ENCODE measurements around the gene ENOPH1. TPM values are rescaled to one million over a fixed set of nuclear protein-coding genes. Genes with fewer than 3 reads are reported as not detected.
"Not testable (repeated sequence)": the region's sequence is repeated elsewhere in the genome, so short reads cannot be mapped to it uniquely, and the experiment has no call there.

Gene ENOPH1
- 58.8 and 70.2 TPM in 2 replicates for total RNA-seq (2014; rRNA removed; shearing (Covaris generic))

DNA sequence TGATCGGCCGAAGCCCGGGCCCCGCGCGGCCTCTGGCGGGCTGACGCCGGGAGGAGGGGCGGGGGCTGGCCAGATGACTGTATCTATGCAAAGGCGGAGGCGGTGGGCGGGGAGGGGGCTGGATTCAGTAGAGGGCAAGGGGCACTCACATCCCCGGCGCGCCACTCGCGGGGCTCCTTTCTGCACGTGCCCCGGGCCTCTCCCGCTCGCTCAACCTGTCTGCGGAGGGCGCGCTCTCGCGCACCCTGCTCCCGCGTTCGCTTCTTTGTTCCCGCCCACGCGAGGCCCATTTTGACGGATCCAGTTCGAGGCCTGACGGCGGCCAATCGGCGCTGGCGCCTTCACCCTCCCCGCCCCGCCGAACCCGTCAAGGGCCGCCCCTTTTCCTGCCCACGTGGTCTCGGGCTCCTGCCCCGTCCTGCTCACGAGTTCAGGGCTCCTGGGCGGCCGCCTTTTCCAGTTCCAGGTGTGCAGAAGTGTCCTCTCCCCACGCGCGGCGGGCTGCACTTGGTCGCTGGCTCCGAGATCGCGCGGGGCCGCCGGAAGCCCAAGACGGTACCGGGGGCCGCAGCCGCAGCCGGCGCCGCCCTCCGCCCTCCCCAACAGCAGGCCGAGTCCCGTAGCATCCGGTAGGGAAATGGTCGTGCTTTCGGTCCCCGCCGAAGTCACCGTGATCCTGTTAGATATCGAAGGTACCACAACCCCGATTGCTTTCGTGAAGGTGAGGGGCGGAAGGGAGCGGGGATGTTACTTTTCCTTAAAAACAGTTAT, at the start of gene ENOPH1, which contains the start of gene HNRNPDL:
ENOPH1 (plus strand) TSS at position 398 of the 771 bp plus-strand sequence; CDS start at position 638, 240 bp downstream.
HNRNPDL (minus strand) TSS at position 270 of the 771 bp plus-strand sequence. CDS start 772 bp downstream, outside the sequence.
- DNase-seq (ENCODE audit: low spot score), result peak; percentile 95

GRCh38 chr4:82380831-82381230, 49.6 kb upstream of the ENOPH1 start:
- no peak for DNase-seq (ENCODE audit: low spot score)

- no peak for DNase-seq (ENCODE audit: low spot score)
Measured at GRCh38 chr4:82381235-82381634, 49.2 kb upstream of the ENOPH1 start.

- DNase-seq (ENCODE audit: low spot score), result no peak
Measured at GRCh38 chr4:82381661-82382296, 48.6 kb upstream of the ENOPH1 start.

DNA sequence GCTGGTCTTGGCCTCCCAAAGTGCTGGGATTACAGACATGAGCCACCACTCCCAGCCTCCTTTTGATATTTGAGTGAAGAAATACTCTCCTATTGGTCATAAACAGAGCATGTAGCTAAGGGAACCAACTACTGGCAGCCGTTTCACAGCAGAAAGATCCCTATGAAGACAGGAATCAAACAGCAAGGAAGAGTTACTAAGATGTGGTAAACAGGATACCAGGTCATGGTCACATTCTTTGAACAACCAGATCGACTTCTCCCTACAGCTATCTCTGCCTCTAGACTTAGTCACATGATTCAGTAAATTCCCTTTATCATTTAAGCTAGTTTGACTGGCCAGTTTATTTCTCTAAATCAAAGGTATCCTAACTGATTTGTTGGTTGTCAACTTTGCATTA, 47.6 kb upstream of the ENOPH1 start:
- no peak for DNase-seq (ENCODE audit: low spot score)

GRCh38 chr4:82386312-82386711, 44.1 kb upstream of the ENOPH1 start:
- DNase-seq (ENCODE audit: low spot score), result not testable (repeated sequence)

- no peak for DNase-seq (ENCODE audit: low spot score)
Measured at GRCh38 chr4:82388405-82388804, 42.0 kb upstream of the ENOPH1 start.

DNA sequence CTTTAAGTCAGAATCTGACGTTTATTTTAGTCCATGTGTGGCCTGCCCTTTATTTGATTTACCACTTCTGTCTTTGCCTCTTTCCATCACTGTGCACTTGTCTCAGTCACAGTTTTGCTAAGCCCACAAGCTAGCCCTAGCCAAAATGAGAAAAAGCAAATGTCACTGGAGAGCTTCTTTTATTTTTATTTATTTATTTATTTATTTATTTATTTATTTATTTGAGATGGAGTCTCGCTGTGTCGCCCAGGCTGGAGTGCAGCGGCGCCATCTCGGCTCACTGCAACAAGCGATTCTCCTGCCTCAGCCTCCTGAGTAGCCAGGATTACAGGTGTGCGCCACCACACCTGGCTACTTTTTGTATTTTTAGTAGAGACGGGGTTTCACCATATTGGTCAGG, 40.3 kb upstream of the ENOPH1 start:
- DNase-seq (ENCODE audit: low spot score), result not testable (repeated sequence)

DNA sequence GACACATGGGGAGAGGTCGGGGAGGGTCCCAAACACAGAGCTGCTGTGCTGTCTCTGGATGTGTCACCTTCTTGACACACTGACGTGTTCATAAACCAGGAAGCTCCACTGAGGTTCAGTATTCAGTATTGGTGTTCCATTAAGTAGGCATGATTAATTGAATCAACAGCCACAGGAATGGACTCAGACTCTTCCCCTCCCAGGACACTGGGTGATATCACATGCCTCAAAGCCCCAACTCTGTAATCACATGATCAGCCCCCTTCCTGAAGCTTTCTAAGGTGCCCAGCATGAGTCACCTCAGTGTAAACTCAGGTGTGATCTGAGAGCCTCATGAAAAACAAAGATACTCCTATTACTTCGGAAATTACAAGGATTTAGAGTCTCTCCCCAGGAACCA, 35.5 kb upstream of the ENOPH1 start:
- no peak for DNase-seq (ENCODE audit: low spot score)

DNA sequence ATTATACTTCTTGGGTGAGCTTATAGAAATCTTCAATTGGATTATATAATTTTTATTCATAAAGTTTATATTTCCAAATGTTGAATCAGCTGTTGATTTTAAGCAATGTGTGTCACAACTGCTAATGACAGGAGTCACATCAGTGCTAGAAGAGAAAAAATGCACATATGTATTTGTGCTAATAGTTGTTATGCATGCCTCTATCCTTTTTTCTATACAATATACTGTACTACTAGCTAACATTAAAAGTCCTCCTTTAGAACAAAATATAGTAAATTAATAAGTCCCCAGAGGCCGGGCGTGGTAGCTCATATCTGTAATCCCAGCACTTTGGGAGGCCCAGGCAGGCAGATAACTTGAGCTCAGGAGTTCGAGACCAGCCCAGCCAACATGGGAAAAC, 32.9 kb upstream of the ENOPH1 start:
- no peak for DNase-seq (ENCODE audit: low spot score)

DNA sequence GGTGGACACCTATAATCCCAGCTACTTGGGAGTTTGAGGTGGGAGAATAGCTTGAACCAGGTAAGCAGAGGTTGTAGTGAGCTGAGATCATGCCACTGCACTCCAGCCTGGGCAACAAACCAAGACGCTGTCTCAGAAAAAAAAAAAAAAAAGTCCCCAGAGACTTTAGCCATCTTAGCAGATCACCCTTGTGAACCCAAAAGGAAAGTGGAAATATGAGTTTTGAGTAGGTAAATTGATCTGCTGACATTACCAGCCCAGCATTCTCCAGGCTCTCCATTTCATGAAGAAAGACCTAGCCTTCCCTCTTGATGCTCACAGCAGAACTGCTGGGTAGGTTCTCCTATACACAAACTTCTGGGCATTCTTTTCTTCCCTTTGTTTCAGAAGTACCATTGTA, 32.1 kb upstream of the ENOPH1 start:
- no peak for DNase-seq (ENCODE audit: low spot score)

DNA sequence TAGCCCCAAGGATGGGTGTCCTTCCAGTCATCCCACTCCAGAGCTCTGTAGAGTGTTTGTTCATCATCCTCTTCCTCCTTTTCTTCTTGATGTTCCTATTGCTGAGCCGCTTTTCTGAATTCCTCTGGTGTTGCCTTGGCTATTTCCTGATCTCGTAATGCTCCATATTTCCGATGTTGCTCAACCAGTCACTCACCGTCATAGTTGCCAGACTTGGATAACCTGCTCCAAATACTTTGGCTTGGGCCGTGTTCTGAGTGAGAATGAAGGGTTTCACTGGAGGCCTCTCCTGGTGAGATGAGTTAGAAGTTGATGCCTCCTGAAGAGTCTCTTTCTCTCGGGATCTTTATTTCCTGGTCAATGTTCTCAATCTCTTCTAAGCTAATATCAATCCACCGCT, 28.8 kb upstream of the ENOPH1 start:
- DNase-seq (ENCODE audit: low spot score), result no peak

- no peak for DNase-seq (ENCODE audit: low spot score)
Measured at GRCh38 chr4:82402196-82402775, 28.1 kb upstream of the ENOPH1 start.

DNA sequence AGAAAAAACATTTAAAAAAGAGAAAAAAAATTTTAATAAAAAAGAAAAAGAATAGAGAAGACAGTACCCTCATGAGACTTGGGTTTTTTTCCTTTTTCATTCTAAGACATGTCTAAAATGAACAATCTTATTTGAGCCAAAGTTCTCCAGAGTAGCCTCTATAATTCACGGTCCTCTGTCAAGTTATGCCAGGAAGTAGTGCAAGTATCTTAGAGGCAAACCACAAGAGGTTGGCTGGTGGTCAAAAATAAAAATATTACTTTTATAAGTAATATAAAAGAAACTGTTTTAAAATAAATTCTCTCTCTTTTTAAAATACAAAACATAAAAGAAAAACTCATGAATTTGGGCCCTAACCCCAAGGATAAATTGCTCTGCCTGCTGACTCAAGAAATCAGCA, 26.7 kb upstream of the ENOPH1 start:
- no peak for DNase-seq (ENCODE audit: low spot score)

DNA sequence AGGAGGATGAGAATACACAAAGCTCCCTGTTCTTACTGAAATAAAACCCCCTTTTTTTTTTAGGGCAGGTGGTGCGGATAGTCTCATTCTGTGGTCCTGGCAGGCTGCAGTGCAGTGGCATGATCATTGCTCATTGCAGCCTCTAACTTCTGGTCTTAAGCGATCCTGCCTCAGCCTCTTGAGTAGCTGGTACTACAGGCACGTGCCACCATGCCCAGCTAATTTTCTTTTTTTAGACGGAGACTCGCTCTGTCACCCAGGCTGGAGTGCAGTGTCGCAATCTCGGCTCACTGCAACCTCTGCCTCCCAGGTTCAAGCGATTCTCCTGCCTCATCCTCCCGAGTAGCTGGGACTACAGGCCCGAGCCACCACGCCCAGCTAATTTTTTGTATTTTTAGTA, 15.3 kb upstream of the ENOPH1 start:
- DNase-seq (ENCODE audit: low spot score), result not testable (repeated sequence)

DNA sequence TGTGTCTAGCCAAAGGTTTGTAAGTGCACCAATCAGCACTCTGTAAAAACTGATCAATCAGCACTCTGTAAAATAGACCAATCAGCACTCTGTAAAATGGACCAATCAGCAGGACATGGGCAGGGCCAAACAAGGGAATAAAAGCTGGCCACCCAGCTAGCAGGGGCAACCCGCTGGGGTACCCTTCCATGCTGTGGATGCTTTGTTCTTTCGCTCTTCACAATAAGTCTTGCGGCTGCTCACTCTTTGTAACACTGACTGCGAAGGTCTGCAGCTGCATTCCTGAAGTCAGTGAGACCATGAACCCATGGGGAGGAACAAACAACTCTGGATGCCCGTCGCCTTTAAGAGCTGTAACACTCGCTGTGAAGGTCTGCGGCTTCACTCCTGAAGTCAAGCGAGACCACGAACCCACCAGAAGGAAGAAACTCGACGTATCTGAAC, 14.4 kb upstream of the ENOPH1 start:
- DNase-seq (ENCODE audit: low spot score), result no peak

- no peak for DNase-seq (ENCODE audit: low spot score)
Measured at GRCh38 chr4:82419451-82419850, 10.9 kb upstream of the ENOPH1 start.

DNA sequence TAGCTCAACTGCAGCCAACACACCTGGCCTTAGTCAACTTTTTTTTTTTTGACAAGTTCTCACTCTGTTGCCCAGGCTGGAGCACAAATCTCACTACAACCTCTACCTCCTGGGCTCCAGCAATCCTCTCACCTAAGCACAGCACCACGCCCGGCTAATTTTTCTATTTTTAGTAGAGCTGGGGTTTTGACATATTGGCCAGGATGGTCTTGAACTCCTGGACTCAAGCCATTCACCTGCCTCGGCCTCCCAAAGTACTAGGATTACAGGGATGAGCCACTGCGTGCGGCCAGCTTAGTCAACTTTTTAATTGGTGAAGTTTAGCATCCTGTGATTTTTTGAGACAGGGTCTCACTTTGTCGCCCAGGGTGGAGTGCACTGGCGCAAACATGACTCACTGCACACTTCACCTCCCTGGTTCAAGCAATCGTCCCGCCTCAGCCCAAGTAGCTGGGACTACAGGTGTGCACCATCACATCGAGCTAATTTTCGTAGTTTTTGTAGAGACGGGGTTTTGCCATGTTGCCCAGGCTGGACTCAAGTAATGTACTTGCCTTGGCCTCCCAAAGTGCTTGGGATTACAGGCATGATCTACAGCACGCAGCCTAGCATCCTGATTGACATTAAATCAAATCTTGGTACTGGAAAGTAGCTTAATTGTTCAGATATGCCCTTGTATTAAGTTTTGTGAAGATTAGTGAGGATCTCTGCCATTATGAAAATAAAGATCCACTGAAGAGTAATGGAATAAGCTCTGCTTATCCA, 8.4 kb upstream of the ENOPH1 start:
- DNase-seq (ENCODE audit: low spot score), result no peak

DNA sequence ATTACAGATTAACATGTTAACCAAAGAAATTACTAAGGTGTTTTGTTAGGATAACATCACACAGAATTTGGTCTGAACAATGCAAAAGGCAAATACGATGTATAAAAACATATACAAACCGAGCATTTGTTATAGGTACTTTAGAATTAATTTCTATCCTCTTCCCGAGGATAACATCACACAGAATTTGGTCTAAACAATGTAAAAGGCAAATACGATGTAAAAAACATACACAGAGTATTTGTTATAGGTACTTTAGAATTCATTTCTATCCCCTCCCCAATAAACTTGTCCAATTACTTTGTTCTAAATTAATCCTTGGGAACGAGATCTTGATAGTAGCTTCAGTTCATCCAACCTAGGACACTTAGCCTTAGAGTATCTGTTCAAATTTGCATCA, 7.8 kb upstream of the ENOPH1 start:
- no peak for DNase-seq (ENCODE audit: low spot score)

DNA sequence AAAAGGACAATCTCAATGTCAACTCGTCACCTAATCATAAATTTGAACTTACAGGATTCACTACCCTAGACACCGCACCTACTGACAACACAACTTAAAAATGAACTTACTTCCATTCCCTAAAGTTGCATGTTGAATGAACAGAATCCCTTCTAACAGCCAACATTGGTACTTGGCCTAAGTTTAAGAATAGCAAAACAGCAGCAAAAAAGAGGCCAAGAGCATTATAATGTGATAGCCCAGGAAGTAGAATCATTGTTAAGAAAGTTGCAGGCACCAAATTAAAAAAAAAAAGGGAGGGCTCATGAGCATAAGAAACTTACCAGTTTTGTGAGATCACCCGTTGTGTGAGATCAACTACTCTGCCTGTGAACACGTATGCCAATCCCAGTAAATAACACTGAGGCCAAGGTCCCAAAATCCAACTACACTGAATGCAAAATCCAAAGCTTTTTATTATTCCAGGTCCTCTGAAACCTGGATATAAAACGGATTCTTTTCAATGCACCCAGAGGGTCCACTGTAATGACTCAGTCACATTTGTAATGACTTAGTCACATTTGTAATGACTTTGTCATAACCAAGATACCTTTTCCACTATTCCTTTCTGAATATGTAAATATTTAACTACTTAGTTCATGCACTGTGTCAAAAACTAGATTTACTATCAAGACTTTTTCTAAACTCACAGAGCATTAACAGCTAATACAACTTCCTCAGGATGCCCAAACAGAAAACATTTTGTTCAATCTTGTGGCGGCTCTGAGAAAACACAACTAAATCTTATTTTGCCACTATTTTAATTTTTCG, 6.9 kb upstream of the ENOPH1 start:
- no peak for DNase-seq (ENCODE audit: low spot score)

DNA sequence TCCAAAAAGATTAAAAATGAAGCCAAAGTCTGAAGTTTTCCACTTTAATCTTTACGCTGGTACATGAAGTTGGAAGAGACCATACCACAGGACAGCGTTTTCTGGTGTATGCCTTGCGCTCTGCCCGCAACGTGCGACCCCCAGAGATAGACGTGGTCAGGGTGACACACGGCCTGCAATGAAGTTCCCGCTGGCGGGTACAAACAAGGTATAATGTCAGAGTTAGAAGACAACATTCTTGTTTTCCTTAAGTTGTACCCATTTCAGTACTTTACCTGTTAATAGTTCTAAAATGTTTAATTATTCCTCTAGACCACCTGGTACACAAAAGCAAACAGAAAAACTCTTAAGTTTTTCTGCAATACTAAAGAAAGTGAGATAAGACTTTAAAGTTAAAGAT, 4.9 kb upstream of the ENOPH1 start:
- no peak for DNase-seq (ENCODE audit: low spot score)

All from H4 (cell line).